ENCODE results near the gene UBL4A. TPM values are rescaled to one million over a fixed set of nuclear protein-coding genes. Genes with fewer than 3 reads are reported as not detected.

The UBL4A gene
- total and polyA plus RNA-seq, 2 of the 13 experiments (the other 11 are each of a cell fraction or from before 2014, with no cell fraction given): 16.8 to 25.5 TPM

DNA sequence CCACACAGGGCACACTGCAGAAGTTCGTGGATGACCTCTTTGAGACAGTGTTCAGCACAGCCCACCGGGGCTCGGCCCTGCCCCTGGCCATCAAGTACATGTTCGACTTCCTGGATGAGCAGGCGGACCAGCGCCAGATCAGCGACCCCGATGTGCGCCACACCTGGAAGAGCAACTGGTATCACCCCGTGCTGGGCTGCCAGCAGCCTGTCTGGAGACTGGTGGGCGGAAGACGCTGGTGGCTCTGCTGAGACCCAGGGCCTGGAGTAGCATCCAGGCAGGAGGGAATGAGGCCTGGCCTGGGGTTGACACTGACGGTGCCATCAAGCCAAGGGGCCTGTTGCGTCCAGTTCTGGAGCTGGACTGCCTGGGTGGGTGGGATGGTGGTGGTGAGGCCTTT, 16.0 kb downstream of the UBL4A start:
- Histone ChIP-seq H3K27me3 (ENCODE audit: control insufficient read depth in 1 of 2, insufficient read depth in 2 of 2, low read length in 2 of 2) (no peaks in the 10 kb centered on the region), H3K4me3 (replicated peaks in 1 of 3; ENCODE audit: insufficient read depth in 1 of 3, low read depth in 2 of 3, low read length in 3 of 3) (no peak overlapping the region), H3K79me2 (ENCODE audit: insufficient read depth, low read length) (no peaks in the 10 kb centered on the region), H3K4me2 (ENCODE audit: low read depth, low read length) (no peak overlapping the region), H3K9me3 (ENCODE audit: low read length) (no peaks in the 10 kb centered on the region), H3K36me3 (replicated peaks in 1 of 2; ENCODE audit: control insufficient read depth in 1 of 2, insufficient read depth in 2 of 2, low read length in 2 of 2) (peaks cover 5 to 6% of the 10 kb centered on the region in 2 experiments; a peak in 1 of 5 replicates), H3K4me1 (ENCODE audit: insufficient read depth, low read length) (peaks cover 12% of the 10 kb centered on the region; the same call in 1 of the 2 replicates), H3K27ac (ENCODE audit: extremely low read length, insufficient read depth, low read length) (no peak overlapping the region), H2AFZ (ENCODE audit: low read length) (no peak overlapping the region), H3K9ac (ENCODE audit: insufficient read depth, low read depth, low read length) (no peak overlapping the region), H4K20me1 (ENCODE audit: insufficient read depth, low read length) (no peaks in the 10 kb centered on the region)
- CTCF ChIA-PET (ENCODE audit: low intra/inter-chr PET ratio, low total read pairs): no interaction called here
- no CpG with 5 or more reads among the region's 14 CpGs for WGBS (ENCODE audit: low lambda C conversion rate)
- no peak for FAIRE-seq
- ATAC-seq: no peak
- no peak for TF ChIP-seq MYNN (CRISPR knock-in tag; IDR thresholded peaks at IDR 0.05; ENCODE audit: low read depth)
- no peak for TF ChIP-seq JUNB (CRISPR knock-in tag; IDR thresholded peaks at IDR 0.05; ENCODE audit: borderline replicate concordance)
- TF ChIP-seq, protein P1, sequence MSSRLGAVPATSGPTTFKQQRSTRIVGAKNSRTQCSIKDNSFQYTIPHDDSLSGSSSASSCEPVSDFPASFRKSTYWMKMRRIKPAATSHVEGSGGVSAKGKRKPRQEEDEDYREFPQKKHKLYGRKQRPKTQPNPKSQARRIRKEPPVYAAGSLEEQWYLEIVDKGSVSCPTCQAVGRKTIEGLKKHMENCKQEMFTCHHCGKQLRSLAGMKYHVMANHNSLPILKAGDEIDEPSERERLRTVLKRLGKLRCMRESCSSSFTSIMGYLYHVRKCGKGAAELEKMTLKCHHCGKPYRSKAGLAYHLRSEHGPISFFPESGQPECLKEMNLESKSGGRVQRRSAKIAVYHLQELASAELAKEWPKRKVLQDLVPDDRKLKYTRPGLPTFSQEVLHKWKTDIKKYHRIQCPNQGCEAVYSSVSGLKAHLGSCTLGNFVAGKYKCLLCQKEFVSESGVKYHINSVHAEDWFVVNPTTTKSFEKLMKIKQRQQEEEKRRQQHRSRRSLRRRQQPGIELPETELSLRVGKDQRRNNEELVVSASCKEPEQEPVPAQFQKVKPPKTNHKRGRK (CRISPR knock-in tag; IDR thresholded peaks at IDR 0.05): no peak
- TF ChIP-seq, protein P2, sequence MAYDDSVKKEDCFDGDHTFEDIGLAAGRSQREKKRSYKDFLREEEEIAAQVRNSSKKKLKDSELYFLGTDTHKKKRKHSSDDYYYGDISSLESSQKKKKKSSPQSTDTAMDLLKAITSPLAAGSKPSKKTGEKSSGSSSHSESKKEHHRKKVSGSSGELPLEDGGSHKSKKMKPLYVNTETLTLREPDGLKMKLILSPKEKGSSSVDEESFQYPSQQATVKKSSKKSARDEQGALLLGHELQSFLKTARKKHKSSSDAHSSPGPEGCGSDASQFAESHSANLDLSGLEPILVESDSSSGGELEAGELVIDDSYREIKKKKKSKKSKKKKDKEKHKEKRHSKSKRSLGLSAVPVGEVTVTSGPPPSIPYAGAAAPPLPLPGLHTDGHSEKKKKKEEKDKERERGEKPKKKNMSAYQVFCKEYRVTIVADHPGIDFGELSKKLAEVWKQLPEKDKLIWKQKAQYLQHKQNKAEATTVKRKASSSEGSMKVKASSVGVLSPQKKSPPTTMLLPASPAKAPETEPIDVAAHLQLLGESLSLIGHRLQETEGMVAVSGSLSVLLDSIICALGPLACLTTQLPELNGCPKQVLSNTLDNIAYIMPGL (CRISPR knock-in tag; IDR thresholded peaks at IDR 0.05; ENCODE audit: borderline replicate concordance in 1 of 2, low read depth in 1 of 2): no peak
- in situ Hi-C loops (cut with HindIII; ENCODE audit: extremely low pct_ligation_motif_present, low pct_unique_long_range_greater_than_20kb) (no loop called here), intact Hi-C loops (cut with micrococcal nuclease; ENCODE audit: unreplicated experiment) (no loop called here)
- POLR2A ChIA-PET: no interaction called here
- DNase-seq (ENCODE audit: low spot score): no peak
- no TSS peak for BruUV-seq (replicated peaks)
